ENCODE measurements around the gene RAB44. TPM values are rescaled to one million over a fixed set of nuclear protein-coding genes. Genes with fewer than 3 reads are reported as not detected.

RAB44 gene
- total and polyA plus RNA-seq, 2 of the 13 experiments (the other 11 are each of a cell fraction or from before 2014, with no cell fraction given), result not detected

- TF ChIP-seq NONO (IDR thresholded peaks at IDR 0.05), result no peak
- peak; percentile 89 for TF ChIP-seq NONO (CRISPR knock-in tag; conservative IDR thresholded peaks at IDR 0.05)
- TF ChIP-seq NCOA5 (CRISPR knock-in tag; IDR thresholded peaks at IDR 0.05), result no peak
- TF ChIP-seq ZNF550 (CRISPR knock-in tag; IDR thresholded peaks at IDR 0.05; ENCODE audit: borderline replicate concordance), result 0 out of 2 replicates have a peak, but pooled peaks have one; percentile 87
- TF ChIP-seq ZNF549 (CRISPR knock-in tag; IDR thresholded peaks at IDR 0.05), result no peak
- TF ChIP-seq PHF21A (CRISPR knock-in tag; IDR thresholded peaks at IDR 0.05), result peak; percentile 96
- peak; percentile 80 for TF ChIP-seq ELF3 (CRISPR knock-in tag; IDR thresholded peaks at IDR 0.05)
- peak; percentile 34; the same call in 1 of the 2 replicates for TF ChIP-seq TBP (CRISPR knock-in tag; IDR thresholded peaks at IDR 0.05)
- no peak for TF ChIP-seq ETS1 (CRISPR knock-in tag; IDR thresholded peaks at IDR 0.05)
- peak; percentile 65; the same call in 1 of the 2 replicates for TF ChIP-seq SNAPC2 (CRISPR knock-in tag; IDR thresholded peaks at IDR 0.05)
- peak; percentile 78; the same call in 1 of the 2 replicates for TF ChIP-seq ARID4A (CRISPR knock-in tag; IDR thresholded peaks at IDR 0.05; ENCODE audit: borderline replicate concordance)
- peak; percentile 75; the same call in 1 of the 2 replicates for TF ChIP-seq KMT2B (CRISPR knock-in tag; IDR thresholded peaks at IDR 0.05)
- TF ChIP-seq ZNF790 (CRISPR knock-in tag; IDR thresholded peaks at IDR 0.05; ENCODE audit: borderline replicate concordance), result no peak
- no peak; the same call in 1 of the 2 replicates for TF ChIP-seq EED (CRISPR knock-in tag; IDR thresholded peaks at IDR 0.05)
- TF ChIP-seq RORA (CRISPR knock-in tag; IDR thresholded peaks at IDR 0.05), result no peak
- TF ChIP-seq RFX3 (CRISPR knock-in tag; IDR thresholded peaks at IDR 0.05), result no peak; the same call in 1 of the 2 replicates
- TF ChIP-seq ZNF234 (CRISPR knock-in tag; conservative IDR thresholded peaks at IDR 0.05), result no peak
- TF ChIP-seq HDAC6 (IDR thresholded peaks at IDR 0.05; ENCODE audit: low read depth, low read length), result no peak
- TF ChIP-seq ASH2L (IDR thresholded peaks at IDR 0.05; ENCODE audit: insufficient read length, low read depth, low read length), result peak; percentile 62
- no peak for TF ChIP-seq ZBTB46 (CRISPR knock-in tag; IDR thresholded peaks at IDR 0.05; ENCODE audit: borderline replicate concordance)
- peak; percentile 36 to 80; a peak in 2 of 4 replicates for TF ChIP-seq EP300 (IDR thresholded peaks at IDR 0.05; ENCODE audit: low read depth in 2 of 2, low read length in 2 of 2)
- TF ChIP-seq EP300 (CRISPR knock-in tag; IDR thresholded peaks at IDR 0.05; ENCODE audit: borderline replicate concordance), result peak; percentile 91
- no peak for TF ChIP-seq NR2F2 (IDR thresholded peaks at IDR 0.05; ENCODE audit: borderline replicate concordance, low read depth)
- TF ChIP-seq RNF2 (conservative IDR thresholded peaks at IDR 0.05; ENCODE audit: low read depth), result 0 out of 2 replicates have a peak, but pooled peaks have one; percentile 34
Observed at GRCh38 chr6:36666826-36667591, 30.6 kb upstream of the RAB44 start (continued).
